K562 (cell line): Measurements from ENCODE around the gene TP53TG5. TPM values are rescaled to one million over a fixed set of nuclear protein-coding genes. Genes with fewer than 3 reads are reported as not detected.

Experiments used
- ATAC-seq: fragments of 200-7000 bp; cut with Tn5 transposase; 3 replicates; pipeline ENCODE4 v1.9.1; 2020; ENCODE audit warnings: moderate library complexity
- BruUV-seq: library from RNA; stranded (reverse); fragments of 400-500 nt; replicated peaks from 2 replicates; lab custom pipeline; 2021; lab: Mats Ljungman, UMichigan
- CTCF ChIA-PET: fragments of 300-600 bp; formaldehyde crosslinking; extraction: SDS; loops from one replicate; lab custom pipeline; 2021; ENCODE audit warnings: low intra/inter-chr PET ratio; lab: Yijun Ruan, JAX
- POLR2A ChIA-PET: fragments of 300-600, 350-650 bp; sonication (Branson Sonifier 250); formaldehyde crosslinking; extraction: SDS; loops from one replicate; lab custom pipeline; 2021; ENCODE audit warnings: antibody characterized with exemption, inconsistent platforms; lab: Yijun Ruan, JAX
- DNase-seq, 4 experiments: peaks; one replicate each; pipeline versions ENCODE4 v3.0.0 to v3.0.0-alpha.2; 2011 to 2018; ENCODE audit warnings: low spot score in 3 of 4, mixed read lengths in 3 of 4; ENCODE audit errors: extremely low read depth in 1 of 4
- FAIRE-seq: peaks from 2 replicates; lab custom pipeline; 2011; peaks lifted over from hg19 to GRCh38; lab: Jason Lieb, UNC
- H2AFZ ChIP-seq: 2 replicates; pipeline ENCODE4 v1.6.0; 2011; ENCODE audit warnings: low read depth, low read length, control low read depth, inconsistent platforms
- H3K27ac ChIP-seq: fragments of 200-600 bp; 3 replicates; pipeline ENCODE4 v1.8.0; 2011; ENCODE audit warnings: low read depth, mild to moderate bottlenecking, control low read depth, inconsistent platforms, low read length, moderate library complexity, mixed read lengths; ENCODE audit errors: extremely low read depth
- H3K27me3 ChIP-seq, 2 experiments: fragments of 300-600 bp in 1 of 2; 2 replicates in 1 of 2; 3 replicates in 1 of 2; pipeline versions ENCODE4 v1.6.0 to v1.8.0; 2011; ENCODE audit warnings: inconsistent platforms in 2 of 2, low read length in 2 of 2, mild to moderate bottlenecking in 1 of 2, mixed read lengths in 1 of 2, moderate library complexity in 1 of 2; ENCODE audit not compliant: control insufficient read depth in 2 of 2, insufficient read depth in 2 of 2
- H3K36me3 ChIP-seq: fragments of 300-600 bp; 3 replicates; pipeline ENCODE4 v1.8.0; 2011; ENCODE audit warnings: mild to moderate bottlenecking, low read length, inconsistent platforms; ENCODE audit not compliant: control insufficient read depth, insufficient read depth
- H3K4me1 ChIP-seq, 2 experiments: fragments of 200-600 bp in 1 of 2; replicated peaks in 1 of 2; 2 replicates in 1 of 2; 3 replicates in 1 of 2; pipeline versions ENCODE4 v1.5.1 to v1.8.0; 2011; ENCODE audit warnings: inconsistent platforms in 2 of 2, low read length in 2 of 2, mild to moderate bottlenecking in 1 of 2, mixed read lengths in 1 of 2, moderate library complexity in 1 of 2; ENCODE audit not compliant: control insufficient read depth in 2 of 2, insufficient read depth in 2 of 2
- H3K4me2 ChIP-seq: 2 replicates; pipeline ENCODE4 v1.6.1; 2011; ENCODE audit warnings: low read length, control low read depth, inconsistent platforms, mixed read lengths; ENCODE audit not compliant: insufficient read depth
- H3K4me3 ChIP-seq: fragments of 200-600 bp; sonication (generic), shearing (Covaris generic); 2 replicates; pipeline ENCODE4 v1.5.1; 2016; ENCODE audit warnings: control low read depth, inconsistent platforms
- H3K79me2 ChIP-seq: fragments of 200-600 bp; 3 replicates; pipeline ENCODE4 v1.8.0; 2011; ENCODE audit warnings: low read length, inconsistent platforms; ENCODE audit not compliant: control insufficient read depth, insufficient read depth
- H3K9ac ChIP-seq, 2 experiments: 2 replicates each; pipeline versions ENCODE4 v1.6.0 to v1.6.1; 2011; ENCODE audit warnings: low read depth in 2 of 2, low read length in 2 of 2, control low read depth in 1 of 2, inconsistent platforms in 1 of 2, mild to moderate bottlenecking in 1 of 2, mixed read lengths in 1 of 2; ENCODE audit not compliant: insufficient read depth in 1 of 2
- H3K9me1 ChIP-seq: one replicate; pipeline ENCODE4 v1.6.0; 2011; ENCODE audit warnings: inconsistent platforms, mild to moderate bottlenecking, low read length, moderate library complexity; ENCODE audit not compliant: control insufficient read depth, insufficient read depth
- H3K9me3 ChIP-seq: replicated peaks from 2 replicates; pipeline ENCODE4 v1.5.1; 2011; ENCODE audit warnings: low read depth, low read length, inconsistent platforms; ENCODE audit not compliant: control insufficient read depth, insufficient read depth
- H4K20me1 ChIP-seq: replicated peaks from 2 replicates; pipeline ENCODE4 v1.6.1; 2011; ENCODE audit warnings: low read length, inconsistent platforms, mixed read lengths; ENCODE audit not compliant: control insufficient read depth, insufficient read depth
- CBX5 ChIP-seq: IDR thresholded peaks from 2 replicates; pipeline ENCODE4 v1.6.1; 2014; ENCODE audit warnings: low read depth, borderline replicate concordance
- CTBP1 ChIP-seq: fragments of 450-650 bp; IDR thresholded peaks from 2 replicates; pipeline ENCODE4 v1.6.1; 2016; ENCODE audit warnings: borderline replicate concordance
- ETS2 ChIP-seq: IDR thresholded peaks from 2 replicates; pipeline ENCODE4 v1.6.1; 2016; ENCODE audit warnings: borderline replicate concordance, missing genetic modification characterization, mild to moderate bottlenecking, moderate library complexity, missing compliant biosample characterization; ENCODE audit not compliant: poor library complexity, severe bottlenecking
- ETV6 ChIP-seq, 3 experiments: fragments of 150-350 bp in 1 of 3; sonication (generic) in 1 of 3; formaldehyde crosslinking in 1 of 3; IDR thresholded peaks; 2 replicates each; pipeline versions ENCODE4 v1.6.1 to v1.8.0; 2014 to 2022; ENCODE audit warnings: borderline replicate concordance in 2 of 3, low read depth in 2 of 3, antibody characterized with exemption in 1 of 3, low read length in 1 of 3, mild to moderate bottlenecking in 1 of 3, missing genetic modification reagents in 1 of 3
- HSF4 ChIP-seq: fragments of 250-450 bp; sonication (Bioruptor Pico); IDR thresholded peaks from 2 replicates; pipeline ENCODE4 v2.1.2; 2022; ENCODE audit warnings: mild to moderate bottlenecking, moderate library complexity, borderline replicate concordance
- NELFE ChIP-seq: IDR thresholded peaks from 2 replicates; pipeline ENCODE4 v1.6.1; 2011; ENCODE audit warnings: mild to moderate bottlenecking; ENCODE audit not compliant: insufficient read depth, insufficient read length
- OTX1 ChIP-seq: fragments of 450-650 bp; formaldehyde crosslinking; IDR thresholded peaks from 2 replicates; pipeline ENCODE4 v1.4.0; 2022; ENCODE audit warnings: mild to moderate bottlenecking
- SIX5 ChIP-seq, 2 experiments: IDR thresholded peaks; 2 replicates each; pipeline ENCODE4 v1.6.1; 2011; ENCODE audit warnings: low read length in 2 of 2, borderline replicate concordance in 1 of 2, low read depth in 1 of 2, mild to moderate bottlenecking in 1 of 2, moderate library complexity in 1 of 2; ENCODE audit not compliant: insufficient read depth in 1 of 2
- SPI1 ChIP-seq: IDR thresholded peaks from 2 replicates; pipeline ENCODE4 v1.6.1; 2011; ENCODE audit warnings: low read depth, low read length, control low read depth, borderline replicate concordance
- STAT5A ChIP-seq: IDR thresholded peaks from 2 replicates; pipeline ENCODE4 v1.6.1; 2012; ENCODE audit warnings: low read length, inconsistent platforms, borderline replicate concordance
- WGBS: fragments of 100-300 bp; shearing (Covaris generic); methylation state at CpG from one replicate; pipeline ENCODE4 v1.1.6; 2016; ENCODE audit warnings: low coverage, mixed read lengths; ENCODE audit not compliant: insufficient coverage; ENCODE audit errors: missing lambda C conversion rate; 5-methylcytosine and 5-hydroxymethylcytosine counted together
- in situ Hi-C: fragments of 300-500 bp; cut with MboI; formaldehyde crosslinking; loops from 4 replicates; pipeline ENCODE4 v1.15.0; 2018; ENCODE audit warnings: inconsistent platforms, mixed read lengths
- intact Hi-C: fragments of 100-400 bp; cut with micrococcal nuclease; formaldehyde crosslinking; loops from 2 replicates; pipeline ENCODE4 v1.14.2; 2022
- polyA plus RNA-seq, 8 experiments: library from polyadenylated mRNA; depleted of rRNA in 4 of 8; stranded (reverse) in 5 of 8; unstranded in 3 of 8; fragments of >200 nt; fragmentation: Nextera tagmentation in 2 of 8; fragmentation: Illumina TruSeq in 1 of 8; extraction: Ambion mirVana in 2 of 8; extraction: Trizol in 1 of 8; gene quantifications; 2 replicates each; pipeline versions ENCODE4 v1.2.1 to v1.2.3, GENCODE V29; 2011 to 2014; ENCODE audit warnings: inconsistent platforms in 1 of 8, missing spikeins in 1 of 8
- total RNA-seq, 7 experiments: library from RNA; depleted of rRNA in 6 of 7; stranded (reverse); fragments of >200 nt in 6 of 7; fragmentation: Illumina TruSeq in 2 of 7; extraction: Trizol in 2 of 7; gene quantifications; 2 replicates each; pipeline versions ENCODE4 v1.2.1 to v1.2.3, GENCODE V29; 2011 to 2021; ENCODE audit warnings: low replicate concordance in 1 of 7
- TF ChIP-seq, protein P1 (sequence below): fragments of 450-650 bp; IDR thresholded peaks from 2 replicates; pipeline ENCODE4 v1.6.1; 2018; ENCODE audit warnings: mild to moderate bottlenecking, low read depth; ENCODE audit not compliant: partially characterized antibody
- TF ChIP-seq, protein P2 (sequence below): fragments of 450-650 bp; formaldehyde crosslinking; IDR thresholded peaks from 2 replicates; pipeline ENCODE4 v1.4.0; 2022; ENCODE audit warnings: missing genetic modification characterization

The TP53TG5 gene
- total and polyA plus RNA-seq, 9 of the 15 experiments (the other 6 are each of a cell fraction or from before 2014, with no cell fraction given) = 0.04 to 0.05 (median 0.04) TPM; not detected in 6

DNA sequence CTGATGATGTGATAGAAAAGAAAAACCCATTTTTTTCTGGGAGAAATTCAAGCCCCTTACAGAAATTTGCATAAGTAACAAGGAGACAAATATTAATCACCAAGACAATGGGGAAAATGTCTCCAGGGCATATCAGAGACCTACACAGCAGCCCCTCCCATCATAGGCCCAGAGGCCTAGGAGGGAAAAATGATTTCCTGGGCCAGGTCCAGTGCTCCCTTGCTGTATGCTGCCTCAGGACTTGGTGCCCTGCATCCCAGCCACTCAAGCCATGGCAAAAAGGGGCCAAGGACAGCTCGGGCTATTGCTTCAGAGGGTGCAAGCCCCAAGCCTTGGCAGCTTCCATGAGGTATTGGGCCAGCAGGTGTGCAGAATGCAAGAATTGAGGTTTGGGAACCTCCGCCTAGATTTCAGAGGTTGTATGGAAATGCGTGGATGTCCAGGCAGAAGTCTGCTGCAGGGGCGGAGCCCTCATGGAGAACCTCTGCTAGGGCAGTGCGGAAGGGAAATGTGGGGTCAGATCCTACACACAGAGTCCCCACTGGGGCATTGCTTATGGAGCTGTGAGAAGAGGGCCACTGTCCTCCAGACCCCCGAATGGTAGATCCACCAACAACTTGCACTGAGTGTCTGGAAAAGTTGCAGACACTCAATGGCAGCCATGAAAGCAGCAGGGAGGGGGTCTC lies 22.4 kb upstream of the TP53TG5 start (continued):
- peak; percentile 97 for TF ChIP-seq CBX5
- TF ChIP-seq, protein P1, sequence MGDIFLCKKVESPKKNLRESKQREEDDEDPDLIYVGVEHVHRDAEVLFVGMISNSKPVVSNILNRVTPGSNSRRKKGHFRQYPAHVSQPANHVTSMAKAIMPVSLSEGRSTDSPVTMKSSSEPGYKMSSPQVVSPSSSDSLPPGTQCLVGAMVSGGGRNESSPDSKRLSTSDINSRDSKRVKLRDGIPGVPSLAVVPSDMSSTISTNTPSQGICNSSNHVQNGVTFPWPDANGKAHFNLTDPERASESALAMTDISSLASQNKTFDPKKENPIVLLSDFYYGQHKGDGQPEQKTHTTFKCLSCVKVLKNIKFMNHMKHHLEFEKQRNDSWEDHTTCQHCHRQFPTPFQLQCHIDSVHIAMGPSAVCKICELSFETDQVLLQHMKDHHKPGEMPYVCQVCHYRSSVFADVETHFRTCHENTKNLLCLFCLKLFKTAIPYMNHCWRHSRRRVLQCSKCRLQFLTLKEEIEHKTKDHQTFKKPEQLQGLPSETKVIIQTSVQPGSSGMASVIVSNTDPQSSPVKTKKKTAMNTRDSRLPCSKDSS = peak; percentile 94

DNA sequence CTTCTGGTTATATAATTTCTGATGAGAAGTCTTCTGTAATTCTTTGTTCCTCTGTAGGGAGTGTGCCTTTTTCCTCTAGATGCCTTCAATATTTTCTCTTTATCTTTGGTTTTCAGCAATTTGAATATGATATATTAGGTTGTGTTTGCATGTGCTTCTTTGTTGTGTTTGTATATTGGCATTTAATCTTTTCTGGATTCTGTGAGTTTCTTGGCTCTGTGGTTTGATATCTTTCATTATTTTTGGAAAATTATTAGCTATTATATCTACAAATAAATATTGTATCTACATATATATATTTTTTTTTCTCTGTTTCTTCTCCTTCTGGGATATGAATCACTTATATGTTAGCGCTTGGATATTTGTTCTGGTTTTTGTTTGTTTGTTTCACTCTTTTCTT lies 20.9 kb upstream of the TP53TG5 start:
- Histone ChIP-seq H3K27ac (no peak overlapping the region), H3K9me3 (peaks cover 10% of the 10 kb centered on the region), H3K4me3 (no peak overlapping the region), H3K27me3 (no peaks in the 10 kb centered on the region), H3K4me1 (peaks cover 0 to 3% of the 10 kb centered on the region in 2 experiments; a peak in 1 of 5 replicates), H4K20me1 (no peaks in the 10 kb centered on the region), H3K4me2 (no peak overlapping the region), H3K79me2 (no peaks in the 10 kb centered on the region), H3K36me3 (no peaks in the 10 kb centered on the region), H3K9ac (no peak overlapping the region), H2AFZ (no peak overlapping the region), H3K9me1 (no peaks in the 10 kb centered on the region)
- FAIRE-seq (no peak), ATAC-seq (no peak), DNase-seq (no peak)
- BruUV-seq = no TSS peak
- TF ChIP-seq ETS2 (tag) (no peak), OTX1 (CRISPR knock-in tag) (no peak), SIX5 (IDR thresholded peaks at IDR 0.05; ENCODE audit: borderline replicate concordance in 1 of 2, insufficient read depth in 1 of 2, low read depth in 1 of 2, low read length in 2 of 2) (no peak), ETV6 (IDR thresholded peaks at IDR 0.05; ENCODE audit: borderline replicate concordance in 1 of 2, low read depth in 2 of 2, low read length in 1 of 2) (no peak), ETV6 (CRISPR knock-in tag; IDR thresholded peaks at IDR 0.05; ENCODE audit: borderline replicate concordance) (no peak), STAT5A (no peak), SPI1 (no peak), NELFE (no peak), HSF4 (no peak), CTBP1 (no peak)
- TF ChIP-seq, protein P2, sequence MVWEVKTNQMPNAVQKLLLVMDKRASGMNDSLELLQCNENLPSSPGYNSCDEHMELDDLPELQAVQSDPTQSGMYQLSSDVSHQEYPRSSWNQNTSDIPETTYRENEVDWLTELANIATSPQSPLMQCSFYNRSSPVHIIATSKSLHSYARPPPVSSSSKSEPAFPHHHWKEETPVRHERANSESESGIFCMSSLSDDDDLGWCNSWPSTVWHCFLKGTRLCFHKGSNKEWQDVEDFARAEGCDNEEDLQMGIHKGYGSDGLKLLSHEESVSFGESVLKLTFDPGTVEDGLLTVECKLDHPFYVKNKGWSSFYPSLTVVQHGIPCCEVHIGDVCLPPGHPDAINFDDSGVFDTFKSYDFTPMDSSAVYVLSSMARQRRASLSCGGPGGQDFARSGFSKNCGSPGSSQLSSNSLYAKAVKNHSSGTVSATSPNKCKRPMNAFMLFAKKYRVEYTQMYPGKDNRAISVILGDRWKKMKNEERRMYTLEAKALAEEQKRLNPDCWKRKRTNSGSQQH = no peak
- POLR2A ChIA-PET = no interaction called here
- CTCF ChIA-PET = no interaction called here
- intact Hi-C loops (no loop called here), in situ Hi-C loops (no loop called here)
- WGBS = 36% methylated on average over 1 of the region's 1 CpG
